Mesenteric fat pad (tissue), 1 donor: ENCODE data around the gene PCSK5. TPM values are rescaled to one million over a fixed set of nuclear protein-coding genes. Genes with fewer than 3 reads are reported as not detected.

Experiments
- DNase-seq: peaks from one replicate; pipeline ENCODE4 v3.0.0-alpha.2; 2020; ENCODE audit warnings: low spot score
- total RNA-seq: library from RNA; stranded (reverse); fragmentation: NEBNext Ultra II Directional; extraction: Animal tissue kit (Norgen Biotek cat#: 25700); gene quantifications from one replicate; pipeline ENCODE4 v1.2.1, GENCODE V29; 2021
- donor health status: DM: yes; HTN: yes; CAD: no.

Gene PCSK5
- total RNA-seq, 1 donor from 2014 or later: 79.6 TPM

DNA sequence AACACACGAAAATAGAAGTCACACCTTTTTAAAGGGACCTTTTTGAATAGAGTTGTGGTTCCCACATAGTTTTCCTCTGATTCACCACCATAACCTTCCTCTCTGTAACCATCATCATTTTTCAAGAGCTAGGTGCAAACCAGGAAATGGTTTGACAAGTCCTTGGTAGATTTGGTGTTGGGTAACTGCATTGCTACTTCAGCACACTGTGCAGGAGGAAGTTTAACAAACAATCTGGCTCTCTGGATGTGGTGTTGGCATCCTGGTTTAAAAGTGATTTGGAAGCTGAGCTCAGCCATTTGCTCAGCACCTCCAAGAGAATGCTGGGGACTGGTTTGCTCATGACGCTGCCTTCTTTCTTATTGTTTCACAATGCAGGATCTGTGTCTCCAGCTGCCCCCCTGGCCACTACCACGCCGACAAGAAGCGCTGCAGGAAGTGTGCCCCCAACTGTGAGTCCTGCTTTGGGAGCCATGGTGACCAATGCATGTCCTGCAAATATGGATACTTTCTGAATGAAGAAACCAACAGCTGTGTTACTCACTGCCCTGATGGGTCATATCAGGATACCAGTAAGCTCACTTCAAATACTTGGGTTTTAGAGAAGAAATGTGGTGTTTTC is 290.7 kb downstream of the PCSK5 start:
- DNase-seq: no peak

- DNase-seq: no peak
Measured at GRCh38 chr9:76181781-76182180, 291.3 kb downstream of the PCSK5 start.

DNA sequence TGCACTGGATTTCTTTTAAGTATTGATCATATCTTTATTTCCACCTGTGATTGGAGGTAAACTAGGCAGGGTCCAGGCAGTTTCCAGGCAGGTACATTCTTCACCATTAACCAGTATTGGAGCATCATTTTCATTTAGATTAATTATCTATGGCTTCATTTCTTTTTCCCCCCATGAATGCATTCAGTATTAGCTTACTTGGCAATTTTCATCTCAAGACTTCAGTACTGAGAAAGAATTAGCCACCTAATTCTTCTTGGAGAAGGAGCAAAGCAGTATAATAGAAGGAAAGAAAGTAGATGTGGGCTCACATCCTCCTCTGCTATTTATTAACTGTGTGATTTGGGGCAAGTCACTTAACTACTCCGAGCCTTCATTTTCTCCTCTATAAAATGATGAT is 295.0 kb downstream of the PCSK5 start:
- DNase-seq: no peak

DNA sequence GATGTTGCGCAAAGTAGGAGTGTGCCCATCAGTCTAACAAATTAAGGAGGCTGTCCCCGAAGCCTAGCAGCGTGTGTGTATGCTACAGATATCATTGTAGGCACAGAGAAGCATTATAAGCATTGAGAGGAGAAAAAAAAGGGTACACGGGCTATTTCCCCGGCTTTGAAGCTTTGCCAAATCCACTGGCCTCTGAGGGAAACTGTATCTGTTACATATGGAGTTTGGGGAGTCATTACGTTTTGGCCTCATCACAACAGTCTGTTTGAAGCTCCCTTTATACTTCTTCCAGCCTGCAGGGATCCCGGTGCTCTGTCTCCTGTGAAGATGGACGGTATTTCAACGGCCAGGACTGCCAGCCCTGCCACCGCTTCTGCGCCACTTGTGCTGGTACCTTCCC is 297.8 kb downstream of the PCSK5 start:
- no peak for DNase-seq

- DNase-seq: no peak
Measured at GRCh38 chr9:76188905-76189304, 298.4 kb downstream of the PCSK5 start.

GRCh38 chr9:76191493-76191892 is 301.0 kb downstream of the PCSK5 start:
- DNase-seq: no peak

DNA sequence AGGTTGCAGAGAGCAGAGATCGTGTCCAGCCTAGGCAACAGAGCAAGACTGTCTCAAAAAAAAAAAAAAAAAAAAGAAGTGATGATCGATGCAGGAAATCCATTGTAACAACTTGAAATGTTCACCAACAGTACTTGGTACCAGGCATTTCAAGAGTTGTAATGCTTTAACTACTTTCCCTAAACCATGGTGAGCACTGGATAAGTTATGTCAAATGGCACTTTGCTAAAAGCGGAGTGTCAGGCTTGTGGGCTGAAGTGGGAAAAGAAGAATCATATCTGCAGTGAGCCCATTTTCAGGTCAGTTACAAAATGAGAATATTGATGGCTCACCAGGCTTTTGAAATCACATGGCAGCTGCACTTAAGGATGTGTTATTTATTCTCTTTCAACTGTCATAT is 301.5 kb downstream of the PCSK5 start:
- no peak for DNase-seq

- DNase-seq: no peak
Measured at GRCh38 chr9:76194896-76195295, 304.4 kb downstream of the PCSK5 start.

DNA sequence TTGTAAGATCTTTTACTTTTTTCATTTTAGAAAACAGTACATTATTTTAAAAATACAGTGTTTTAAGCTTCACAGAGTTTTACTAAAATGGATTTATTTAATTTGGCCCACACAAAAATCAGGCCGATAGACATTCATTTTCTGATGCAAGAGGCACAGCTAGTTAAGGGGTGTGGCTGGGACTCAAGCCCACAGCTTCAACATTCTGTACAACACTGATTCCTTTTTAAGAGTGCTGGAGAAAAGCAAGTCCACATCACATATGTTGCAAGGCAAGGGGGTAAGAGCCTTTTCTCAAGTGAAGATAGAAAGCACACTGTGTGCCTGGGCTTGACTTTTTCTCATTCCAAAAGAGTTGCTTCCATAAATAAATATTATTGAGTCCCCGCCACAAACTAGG is 307.9 kb downstream of the PCSK5 start:
- no peak for DNase-seq

GRCh38 chr9:76200315-76200714 is 309.8 kb downstream of the PCSK5 start:
- DNase-seq: no peak

DNA sequence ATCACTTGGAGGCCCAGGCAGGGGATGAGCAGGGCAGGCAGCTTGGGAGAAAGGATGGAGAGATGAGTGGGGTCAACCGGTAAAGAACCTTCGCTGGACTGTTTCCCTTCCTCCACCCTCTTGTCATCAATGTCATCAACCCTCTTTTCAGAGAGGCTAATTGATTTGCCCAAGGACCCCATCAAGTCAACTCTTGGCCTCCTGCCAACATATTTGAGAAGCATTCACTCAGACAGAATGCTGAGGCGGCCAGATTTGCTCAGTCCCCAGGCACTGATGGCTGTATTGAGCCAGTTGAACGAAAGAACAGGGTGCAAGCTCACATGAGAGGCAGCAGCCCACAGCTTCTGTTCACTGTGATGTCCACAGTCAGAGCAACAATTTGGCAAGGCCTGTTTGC is 310.3 kb downstream of the PCSK5 start:
- DNase-seq: no peak

DNA sequence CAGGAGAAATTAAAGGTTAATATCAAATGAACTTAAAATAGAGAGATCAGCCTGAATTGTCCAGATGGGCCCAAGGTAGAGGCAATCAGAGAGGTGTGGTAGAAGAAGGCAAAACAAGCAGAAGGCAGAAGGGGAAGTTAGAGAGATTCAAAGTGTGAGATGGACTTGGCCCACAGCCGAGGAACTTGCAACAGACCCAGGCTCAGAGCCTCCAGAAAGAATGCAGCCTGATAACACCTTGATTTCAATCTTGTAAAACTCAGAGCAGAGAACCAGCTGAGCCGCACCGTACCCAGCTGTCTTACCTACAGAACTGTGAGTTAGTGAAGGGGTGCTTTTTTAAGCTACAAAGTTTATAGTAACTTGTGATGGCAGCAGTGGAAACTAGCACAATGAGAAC is 312.9 kb downstream of the PCSK5 start:
- DNase-seq: no peak

GRCh38 chr9:76206821-76207220 is 316.3 kb downstream of the PCSK5 start:
- DNase-seq: no peak

DNA sequence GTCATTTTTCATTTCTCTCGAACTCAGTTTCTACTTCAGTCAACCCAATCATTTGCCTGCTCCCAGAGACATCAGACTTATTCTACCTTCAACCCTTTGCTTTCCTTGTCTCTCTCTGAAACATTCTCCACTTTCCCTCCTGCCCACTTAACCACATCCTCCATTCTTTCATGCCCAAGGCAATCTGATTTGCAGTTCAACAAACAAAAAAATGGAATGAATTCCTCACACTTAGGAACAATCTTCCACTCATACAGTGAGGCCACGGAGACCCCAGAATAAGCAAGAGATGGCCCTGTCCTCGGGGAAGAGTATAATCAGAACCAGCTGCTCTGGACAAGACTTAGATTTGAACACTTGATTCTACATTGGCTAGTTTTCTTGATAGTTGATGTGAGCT is 323.3 kb downstream of the PCSK5 start:
- no peak for DNase-seq

DNA sequence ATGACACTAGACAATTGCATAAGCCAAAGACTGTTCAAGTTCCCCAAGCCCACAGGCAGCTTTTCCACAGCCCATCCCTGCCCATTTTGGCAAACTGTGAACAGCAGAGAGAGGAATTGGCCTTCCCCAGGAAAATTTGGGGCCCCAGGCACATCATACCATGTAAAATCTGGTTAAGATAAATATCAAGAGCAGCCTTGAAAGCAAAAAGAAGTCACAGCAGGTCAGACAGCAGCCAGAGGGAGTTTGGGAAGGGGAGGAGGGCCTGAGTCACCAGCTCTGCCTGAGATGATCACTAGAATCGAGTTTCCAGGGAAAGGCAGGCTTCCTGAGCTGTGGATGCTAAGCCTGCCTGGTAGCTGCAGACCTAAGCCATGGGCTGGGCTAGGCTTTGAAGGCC is 324.6 kb downstream of the PCSK5 start:
- no peak for DNase-seq

DNA sequence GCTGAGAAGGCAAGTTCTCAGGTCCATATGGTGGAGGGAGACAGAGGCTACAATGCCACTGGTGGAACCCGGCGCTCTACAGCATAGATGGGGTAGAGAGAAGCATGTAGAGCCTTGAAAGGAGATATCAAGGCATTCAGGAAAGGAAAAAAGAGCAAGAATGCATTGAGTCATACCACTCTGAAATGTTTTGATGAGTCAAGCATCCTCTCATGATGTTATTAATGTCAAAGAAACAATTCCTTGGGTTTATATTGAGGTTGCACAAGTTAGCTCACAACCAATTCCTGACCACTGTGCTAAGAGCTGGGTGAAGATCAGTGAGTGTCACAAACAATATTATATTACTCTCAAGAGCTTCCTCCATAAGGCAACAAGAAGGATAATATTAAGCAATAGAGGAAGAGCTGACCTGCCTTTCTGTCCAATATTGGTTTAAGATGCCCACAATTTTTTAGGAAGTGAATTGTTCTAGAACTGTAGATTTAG is 325.7 kb downstream of the PCSK5 start:
- no peak for DNase-seq

GRCh38 chr9:76218117-76218885 is 327.8 kb downstream of the PCSK5 start:
- DNase-seq: no peak

DNA sequence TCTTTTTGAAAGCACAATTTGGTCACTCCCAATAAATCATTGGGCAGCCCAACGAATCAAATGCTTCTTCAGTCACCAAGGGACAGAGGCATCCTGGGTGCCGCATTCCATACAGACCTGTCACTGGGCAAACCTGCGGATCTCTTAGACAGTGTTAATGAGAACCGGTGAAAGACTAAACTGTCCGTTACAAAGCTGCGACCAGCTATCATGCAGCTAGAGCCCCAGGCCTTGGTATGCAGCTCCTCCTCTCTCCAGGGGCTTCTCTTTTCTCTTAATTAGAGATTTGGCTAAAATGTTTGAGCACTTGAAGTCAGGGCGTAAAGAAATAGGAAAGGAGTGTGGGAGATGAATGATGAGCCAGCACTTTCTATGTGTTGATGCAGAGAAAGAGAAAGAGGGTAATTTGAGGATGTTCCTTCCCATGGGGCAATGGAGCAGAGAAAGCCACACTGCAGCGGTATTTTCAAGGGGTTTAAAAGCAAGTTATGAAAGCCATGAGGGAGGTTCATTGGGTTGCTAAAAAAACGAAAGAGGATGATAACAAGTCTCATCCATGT is 328.5 kb downstream of the PCSK5 start:
- DNase-seq: no peak

DNA sequence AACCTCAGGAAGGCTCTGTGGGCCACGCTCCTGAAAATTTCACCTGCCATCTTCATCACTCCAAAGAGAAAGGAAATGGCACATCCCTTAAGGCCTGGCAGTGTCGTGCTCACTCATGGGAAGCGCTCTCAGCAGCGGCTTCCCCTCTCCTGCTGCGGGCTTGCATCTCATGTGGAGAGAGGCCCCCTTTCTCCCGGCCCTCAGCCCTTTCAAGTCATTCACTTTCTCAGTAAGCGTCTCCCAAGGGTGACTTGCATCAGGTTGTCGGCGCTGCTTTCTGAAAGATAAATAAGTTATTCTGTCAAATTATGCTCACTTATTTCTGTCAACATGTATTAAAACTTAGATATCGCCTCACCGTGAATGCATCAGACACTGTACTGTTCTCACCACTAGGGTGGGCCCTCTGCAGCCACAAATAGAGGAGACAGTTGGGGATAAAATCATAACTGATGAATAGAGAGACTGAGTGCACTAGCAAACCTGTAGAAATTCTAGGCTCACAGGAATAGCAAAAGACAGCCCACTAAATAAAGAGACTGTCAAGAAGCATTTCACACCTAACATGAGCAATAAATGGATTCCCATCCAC is 329.2 kb downstream of the PCSK5 start:
- no peak for DNase-seq

- no peak for DNase-seq
Measured at GRCh38 chr9:76221423-76221822, 330.9 kb downstream of the PCSK5 start.

DNA sequence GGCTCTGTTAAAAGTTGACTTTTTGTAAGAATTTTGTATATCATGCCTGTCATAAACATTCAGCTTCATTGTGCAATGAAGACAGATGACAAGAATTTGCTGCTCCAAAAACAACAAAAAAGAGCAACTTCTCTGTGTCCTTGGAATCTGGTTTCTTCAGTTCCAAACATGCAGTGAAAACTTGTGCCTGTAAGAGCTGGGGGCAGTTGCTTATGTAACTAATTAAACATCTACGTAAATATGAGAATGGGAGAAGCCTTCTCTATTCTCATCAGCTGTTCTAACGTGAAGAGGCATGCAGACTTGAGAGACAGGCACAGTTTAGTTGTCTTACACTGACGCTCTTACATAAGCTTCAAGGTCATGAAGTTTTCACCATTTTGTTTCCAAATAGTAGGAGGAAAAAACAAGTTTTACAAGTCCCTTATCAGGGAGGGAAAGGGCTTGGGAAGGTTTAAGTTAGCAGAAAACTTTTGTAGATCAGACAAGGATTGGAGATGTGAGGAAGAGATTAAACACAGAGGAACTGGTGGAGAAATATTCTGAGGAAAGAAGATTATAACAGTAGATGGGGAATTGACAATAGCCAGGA is 333.4 kb downstream of the PCSK5 start:
- no peak for DNase-seq

DNA sequence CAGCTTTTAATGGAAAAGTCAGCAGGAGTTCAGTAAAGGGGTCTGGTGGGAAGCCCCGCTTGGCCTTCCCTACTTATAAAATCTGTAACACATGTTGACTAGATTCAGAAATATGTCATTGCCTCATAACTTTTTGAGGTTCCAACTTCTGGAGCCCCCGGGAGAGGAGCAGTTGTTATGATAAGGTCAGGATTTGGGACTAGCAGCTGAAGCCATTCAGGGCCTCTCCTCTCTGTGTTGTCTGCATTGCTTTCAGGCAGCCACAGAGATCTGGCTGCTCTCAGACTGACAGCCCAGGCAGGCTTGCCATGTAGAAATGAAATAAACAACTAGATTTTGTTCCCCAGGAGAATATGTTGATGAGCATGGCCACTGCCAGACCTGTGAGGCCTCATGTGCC is 336.7 kb downstream of the PCSK5 start:
- no peak for DNase-seq
